ENCODE data around the gene ARHGEF38. TPM values are rescaled to one million over a fixed set of nuclear protein-coding genes. Genes with fewer than 3 reads are reported as not detected.

Gene ARHGEF38
- total RNA-seq, 4 donors from 2014 or later = 0.59 to 3.5 (median 0.98) TPM

- Histone ChIP-seq H3K36me3 (no peaks in the 10 kb centered on the region), H3K4me1 (no peaks in the 10 kb centered on the region), H3K27ac (no peak overlapping the region), H3K4me3 (no peak overlapping the region), H3K27me3 (no peaks in the 10 kb centered on the region), H3K9me3 (no peaks in the 10 kb centered on the region)
- DNase-seq (ENCODE audit: low spot score in 2 of 2) = no peak
- TF ChIP-seq POLR2AphosphoS5 (IDR thresholded peaks at IDR 0.05) (no peak), EP300 (IDR thresholded peaks at IDR 0.05) (no peak), POLR2A (IDR thresholded peaks at IDR 0.05) (no peak), CTCF (IDR thresholded peaks at IDR 0.05) (no peak)
Measured at GRCh38 chr4:105670684-105671083, 118.3 kb downstream of the ARHGEF38 start.

GRCh38 chr4:105671301-105671700 is 118.9 kb downstream of the ARHGEF38 start:
- 80% methylated on average over 2 of the region's 2 CpGs for WGBS
- no peaks in the 10 kb centered on the region for H3K27me3 ChIP-seq
- no peak overlapping the region for H3K4me3 ChIP-seq
- TF ChIP-seq POLR2AphosphoS5 (IDR thresholded peaks at IDR 0.05) = no peak
- TF ChIP-seq CTCF (IDR thresholded peaks at IDR 0.05) = no peak
- TF ChIP-seq EP300 (IDR thresholded peaks at IDR 0.05) = no peak
- TF ChIP-seq POLR2A (IDR thresholded peaks at IDR 0.05) = no peak
- H3K4me1 ChIP-seq = no peaks in the 10 kb centered on the region
- DNase-seq (ENCODE audit: low spot score in 2 of 2) = no peak
- H3K27ac ChIP-seq = no peak overlapping the region
- H3K36me3 ChIP-seq = no peaks in the 10 kb centered on the region
- H3K9me3 ChIP-seq = no peaks in the 10 kb centered on the region

- H3K36me3 ChIP-seq = no peaks in the 10 kb centered on the region
- TF ChIP-seq CTCF (IDR thresholded peaks at IDR 0.05) (no peak), POLR2A (IDR thresholded peaks at IDR 0.05) (no peak), EP300 (IDR thresholded peaks at IDR 0.05) (no peak), POLR2AphosphoS5 (IDR thresholded peaks at IDR 0.05) (no peak)
- 83% methylated on average over 1 of the region's 1 CpG for WGBS
- H3K9me3 ChIP-seq = no peaks in the 10 kb centered on the region
- H3K4me1 ChIP-seq = no peaks in the 10 kb centered on the region
- DNase-seq (ENCODE audit: low spot score in 2 of 2) = no peak
- no peaks in the 10 kb centered on the region for H3K27me3 ChIP-seq
- H3K4me3 ChIP-seq = no peak overlapping the region
- no peak overlapping the region for H3K27ac ChIP-seq
Measured at GRCh38 chr4:105674011-105674410, 121.6 kb downstream of the ARHGEF38 start.

GRCh38 chr4:105677709-105678108 is 125.3 kb downstream of the ARHGEF38 start:
- Histone ChIP-seq H3K36me3 (peaks cover 6% of the 10 kb centered on the region), H3K27me3 (no peaks in the 10 kb centered on the region), H3K27ac (no peak overlapping the region), H3K4me3 (no peak overlapping the region), H3K4me1 (no peaks in the 10 kb centered on the region), H3K9me3 (no peaks in the 10 kb centered on the region)
- DNase-seq (ENCODE audit: low spot score in 2 of 2) = no peak
- no peak for TF ChIP-seq CTCF (IDR thresholded peaks at IDR 0.05)
- TF ChIP-seq POLR2A (IDR thresholded peaks at IDR 0.05) = no peak
- TF ChIP-seq EP300 (IDR thresholded peaks at IDR 0.05) = no peak
- no peak for TF ChIP-seq POLR2AphosphoS5 (IDR thresholded peaks at IDR 0.05)
- WGBS = 74% methylated on average over 2 of the region's 2 CpGs

GRCh38 chr4:105679186-105679585 is 126.8 kb downstream of the ARHGEF38 start:
- TF ChIP-seq EP300 (IDR thresholded peaks at IDR 0.05) (no peak), CTCF (IDR thresholded peaks at IDR 0.05) (no peak), POLR2AphosphoS5 (IDR thresholded peaks at IDR 0.05) (no peak), POLR2A (IDR thresholded peaks at IDR 0.05) (no peak)
- H3K27me3 ChIP-seq = no peaks in the 10 kb centered on the region
- H3K36me3 ChIP-seq = peaks cover 10% of the 10 kb centered on the region
- no peaks in the 10 kb centered on the region for H3K4me1 ChIP-seq
- no peak overlapping the region for H3K4me3 ChIP-seq
- no peak for DNase-seq (ENCODE audit: low spot score in 2 of 2)
- WGBS = 58% methylated on average over 2 of the region's 2 CpGs
- no peak overlapping the region for H3K27ac ChIP-seq
- no peaks in the 10 kb centered on the region for H3K9me3 ChIP-seq
